Ishikawa (cell line): Measurements from ENCODE around the gene OR2H1.

Experiments used
- CEBPB ChIP-seq: IDR thresholded peaks from 2 replicates; pipeline ENCODE4 v1.6.1; 2012
- CREB1 ChIP-seq: IDR thresholded peaks from 2 replicates; pipeline ENCODE4 v1.6.1; 2012; ENCODE audit warnings: low read depth
- EGR1 ChIP-seq: IDR thresholded peaks from 2 replicates; pipeline ENCODE4 v1.6.1; 2012
- EP300 ChIP-seq: IDR thresholded peaks from 2 replicates; pipeline ENCODE4 v1.6.1; 2012; ENCODE audit warnings: borderline replicate concordance
- FOXM1 ChIP-seq: IDR thresholded peaks from 2 replicates; pipeline ENCODE4 v1.6.1; 2012; ENCODE audit warnings: low read depth, borderline replicate concordance
- MAX ChIP-seq: IDR thresholded peaks from 2 replicates; pipeline ENCODE4 v1.6.1; 2012
- NFIC ChIP-seq: IDR thresholded peaks from 2 replicates; pipeline ENCODE4 v1.6.1; 2012
- RAD21 ChIP-seq: IDR thresholded peaks from 2 replicates; pipeline ENCODE4 v1.6.1; 2012; ENCODE audit warnings: low read depth
- TAF1 ChIP-seq: IDR thresholded peaks from 2 replicates; pipeline ENCODE4 v1.6.1; 2012; ENCODE audit warnings: low read depth, mild to moderate bottlenecking
- TCF12 ChIP-seq: IDR thresholded peaks from 2 replicates; pipeline ENCODE4 v1.6.1; 2012; ENCODE audit warnings: low read depth
- YY1 ChIP-seq: IDR thresholded peaks from 2 replicates; pipeline ENCODE4 v1.6.1; 2012; ENCODE audit warnings: low read depth
- ZBTB7A ChIP-seq: IDR thresholded peaks from 2 replicates; pipeline ENCODE4 v1.6.1; 2012; ENCODE audit warnings: low read depth
- TF ChIP-seq, protein P1 (sequence below): IDR thresholded peaks from 2 replicates; pipeline ENCODE4 v1.6.1; 2012; ENCODE audit warnings: low read depth, mild to moderate bottlenecking

GRCh38 chr6:29479560-29479959 lies 22.6 kb downstream of the OR2H1 start:
- TF ChIP-seq RAD21 (no peak), TAF1 (no peak), MAX (no peak), CEBPB (no peak), EP300 (no peak), YY1 (no peak), TCF12 (no peak), CREB1 (no peak), FOXM1 (no peak), EGR1 (no peak), ZBTB7A (no peak), NFIC (no peak)
- TF ChIP-seq, protein P1, sequence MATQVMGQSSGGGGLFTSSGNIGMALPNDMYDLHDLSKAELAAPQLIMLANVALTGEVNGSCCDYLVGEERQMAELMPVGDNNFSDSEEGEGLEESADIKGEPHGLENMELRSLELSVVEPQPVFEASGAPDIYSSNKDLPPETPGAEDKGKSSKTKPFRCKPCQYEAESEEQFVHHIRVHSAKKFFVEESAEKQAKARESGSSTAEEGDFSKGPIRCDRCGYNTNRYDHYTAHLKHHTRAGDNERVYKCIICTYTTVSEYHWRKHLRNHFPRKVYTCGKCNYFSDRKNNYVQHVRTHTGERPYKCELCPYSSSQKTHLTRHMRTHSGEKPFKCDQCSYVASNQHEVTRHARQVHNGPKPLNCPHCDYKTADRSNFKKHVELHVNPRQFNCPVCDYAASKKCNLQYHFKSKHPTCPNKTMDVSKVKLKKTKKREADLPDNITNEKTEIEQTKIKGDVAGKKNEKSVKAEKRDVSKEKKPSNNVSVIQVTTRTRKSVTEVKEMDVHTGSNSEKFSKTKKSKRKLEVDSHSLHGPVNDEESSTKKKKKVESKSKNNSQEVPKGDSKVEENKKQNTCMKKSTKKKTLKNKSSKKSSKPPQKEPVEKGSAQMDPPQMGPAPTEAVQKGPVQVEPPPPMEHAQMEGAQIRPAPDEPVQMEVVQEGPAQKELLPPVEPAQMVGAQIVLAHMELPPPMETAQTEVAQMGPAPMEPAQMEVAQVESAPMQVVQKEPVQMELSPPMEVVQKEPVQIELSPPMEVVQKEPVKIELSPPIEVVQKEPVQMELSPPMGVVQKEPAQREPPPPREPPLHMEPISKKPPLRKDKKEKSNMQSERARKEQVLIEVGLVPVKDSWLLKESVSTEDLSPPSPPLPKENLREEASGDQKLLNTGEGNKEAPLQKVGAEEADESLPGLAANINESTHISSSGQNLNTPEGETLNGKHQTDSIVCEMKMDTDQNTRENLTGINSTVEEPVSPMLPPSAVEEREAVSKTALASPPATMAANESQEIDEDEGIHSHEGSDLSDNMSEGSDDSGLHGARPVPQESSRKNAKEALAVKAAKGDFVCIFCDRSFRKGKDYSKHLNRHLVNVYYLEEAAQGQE: no peak
